Ovary (tissue), 9 donors: ENCODE measurements around the gene GNG12. TPM values are rescaled to one million over a fixed set of nuclear protein-coding genes. Genes with fewer than 3 reads are reported as not detected.

Experiments used
- DNase-seq, 5 donors: peaks; one replicate each; pipeline ENCODE4 v3.0.0-alpha.2; 2019 to 2020
- H3K27ac ChIP-seq, 2 donors: fragments of 200-600 bp; one replicate each; pipeline versions ENCODE4 v1.5.1 to v1.8.0; 2019 to 2022
- H3K27me3 ChIP-seq: fragments of 200-600 bp; one replicate; pipeline ENCODE4 v1.8.0; 2022
- H3K36me3 ChIP-seq: fragments of 200-600 bp; sonication (generic); one replicate; pipeline ENCODE4 v1.5.1; 2019
- H3K4me1 ChIP-seq: one replicate; pipeline ENCODE4 v1.8.1; 2013; ENCODE audit warnings: mild to moderate bottlenecking, moderate library complexity; ENCODE audit not compliant: insufficient read depth
- H3K4me3 ChIP-seq: fragments of 200-600 bp; sonication (generic); one replicate; pipeline ENCODE4 v1.5.1; 2017
- H3K9me3 ChIP-seq, 2 donors: fragments of 200-600 bp in 1 of 2; sonication (generic) in 1 of 2; one replicate each; pipeline versions ENCODE4 v1.5.1 to v1.8.1; 2013 to 2019; ENCODE audit warnings: mild to moderate bottlenecking in 1 of 2, moderate library complexity in 1 of 2
- CTCF ChIP-seq, 3 donors: fragments of 450-650 bp in 2 of 3; fragments of 200-600 bp in 1 of 3; IDR thresholded peaks; one replicate each; pipeline versions ENCODE4 v1.5.1 to v1.8.0; 2016 to 2022; ENCODE audit warnings: antibody characterized with exemption in 3 of 3, mild to moderate bottlenecking in 1 of 3
- EP300 ChIP-seq: sonication (generic); formaldehyde crosslinking; IDR thresholded peaks from one replicate; pipeline ENCODE4 v1.6.1; 2017; ENCODE audit warnings: antibody characterized with exemption
- POLR2A ChIP-seq: fragments of 450-650 bp; IDR thresholded peaks from one replicate; pipeline ENCODE4 v1.6.1; 2017; ENCODE audit warnings: antibody characterized with exemption, mild to moderate bottlenecking, moderate library complexity
- WGBS, 3 donors: extraction: QIAGEN DNeasy Blood & Tissue Kit in 1 of 3; methylation state at CpG; one replicate each; pipeline versions ENCODE4 v1.1.5 to v1.1.7; 2013 to 2017; 5-methylcytosine and 5-hydroxymethylcytosine counted together
- intact Hi-C, 4 donors: fragments of 100-400 bp; cut with DNase I; formaldehyde crosslinking; loops; one replicate each; pipeline versions ENCODE4 v1.11.0 to v1.15.1; 2022 to 2023
- polyA plus RNA-seq, 2 donors: library from polyadenylated mRNA; stranded (reverse); fragments of 200-250 nt in 1 of 2; fragments of 350-450 nt in 1 of 2; fragmentation: Illumina TruSeq in 1 of 2; extraction: RNeasy Lipid Tissue Mini Kit (QIAGEN cat#74804) in 1 of 2; gene quantifications; one replicate each; pipeline ENCODE4 v1.2.3, GENCODE V29; 2013 to 2014
- total RNA-seq, 7 donors: library from RNA; depleted of rRNA in 2 of 7; stranded (reverse); fragments of >200 nt in 2 of 7; fragmentation: NEBNext Ultra II Directional in 3 of 7; extraction: Animal tissue kit (Norgen Biotek cat#: 25700) in 3 of 7; gene quantifications; one replicate each; pipeline versions ENCODE4 v1.1.0 to v1.2.4, GENCODE V29; 2016 to 2023
- donor health status: DM: no; HTN: no; CAD: no; lungs with moderate emphysema.
- donor health status: DM: no; HTN: no; CAD: no.
- donor health status: Bipolar disorder and iron deficiency.
- donor health status: DM: yes; HTN: yes; CAD: no.
- donor health status: DM: no; HTN: no; CAD: no.
- donor health status: DM: yes; HTN: yes; CAD: no.

Gene GNG12
- total and polyA plus RNA-seq, 9 donors, result 41.0 to 121 (median 68.0) TPM

- no peak overlapping the region for H3K4me3 ChIP-seq
- H3K4me1 ChIP-seq, result peaks cover 15% of the 10 kb centered on the region
- DNase-seq, result no peak
- H3K27ac ChIP-seq, result no peak overlapping the region
- no peaks in the 10 kb centered on the region for H3K36me3 ChIP-seq
- intact Hi-C loops, result no loop called here
- no peaks in the 10 kb centered on the region for H3K9me3 ChIP-seq
- 54 to 62% (median 60%) methylated on average over 3 of the region's 3 CpGs for WGBS, 3 donors
- TF ChIP-seq EP300, result no peak
- no peak for TF ChIP-seq POLR2A
- no peak for TF ChIP-seq CTCF (IDR thresholded peaks at IDR 0.05)
- no peaks in the 10 kb centered on the region for H3K27me3 ChIP-seq
These were observed 108.2 kb downstream of the GNG12 start for GRCh38 chr1:67724928-67725560.

- TF ChIP-seq CTCF (IDR thresholded peaks at IDR 0.05) (no peak), POLR2A (no peak), EP300 (no peak)
- no peaks in the 10 kb centered on the region for H3K27me3 ChIP-seq
- H3K36me3 ChIP-seq, result no peaks in the 10 kb centered on the region
- intact Hi-C loops, result no loop called here
- no peak overlapping the region for H3K4me3 ChIP-seq
- H3K4me1 ChIP-seq, result peaks cover 15% of the 10 kb centered on the region
- no peak for DNase-seq
- WGBS, 3 donors, result 13 to 25% (median 24%) methylated on average over 2 of the region's 2 CpGs
- no peak overlapping the region for H3K27ac ChIP-seq
- no peaks in the 10 kb centered on the region for H3K9me3 ChIP-seq
These were observed 109.6 kb downstream of the GNG12 start for GRCh38 chr1:67723620-67724019.

- H3K4me1 ChIP-seq, result peaks cover 15% of the 10 kb centered on the region
- TF ChIP-seq EP300, result no peak
- no peak for TF ChIP-seq POLR2A
- no peak for TF ChIP-seq CTCF (IDR thresholded peaks at IDR 0.05)
- intact Hi-C loops, result no loop called here
- no peaks in the 10 kb centered on the region for H3K9me3 ChIP-seq
- no peak overlapping the region for H3K4me3 ChIP-seq
- no peaks in the 10 kb centered on the region for H3K36me3 ChIP-seq
- H3K27ac ChIP-seq, result no peak overlapping the region
- H3K27me3 ChIP-seq, result no peaks in the 10 kb centered on the region
- 45 to 56% (median 48%) methylated on average over 1 of the region's 1 CpG for WGBS, 3 donors
- no peak for DNase-seq
These were observed 110.1 kb downstream of the GNG12 start for GRCh38 chr1:67723126-67723525.

GRCh38 chr1:67722292-67722944 lies 110.8 kb downstream of the GNG12 start:
- DNase-seq, result no peak
- WGBS, 3 donors, result 67 to 76% (median 72%) methylated on average over 4 of the region's 4 CpGs
- Histone ChIP-seq H3K27me3 (no peaks in the 10 kb centered on the region), H3K27ac (no peak overlapping the region), H3K9me3 (no peaks in the 10 kb centered on the region), H3K4me3 (no peak overlapping the region), H3K36me3 (no peaks in the 10 kb centered on the region), H3K4me1 (peaks cover 15% of the 10 kb centered on the region)
- TF ChIP-seq POLR2A (no peak), CTCF (IDR thresholded peaks at IDR 0.05) (no peak), EP300 (no peak)
- intact Hi-C loops, result no loop called here
